WTC11 (cell line): ENCODE data around the gene MRPL23. TPM values are rescaled to one million over a fixed set of nuclear protein-coding genes. Genes with fewer than 3 reads are reported as not detected.

Source experiments
- ATAC-seq: fragments of 200-7000 bp; cut with Tn5 transposase; 2 replicates; pipeline ENCODE4 v1.10.0; 2021; ENCODE audit warnings: mild to moderate bottlenecking, moderate library complexity
- CTCF ChIA-PET: fragments of 300-600 bp; sonication (Branson Sonifier 250); formaldehyde crosslinking; loops from one replicate; lab custom pipeline; 2021; ENCODE audit warnings: antibody characterized with exemption; lab: Charles Lee
- POLR2A ChIA-PET: fragments of 350-600 bp; sonication (Branson Sonifier 250); formaldehyde crosslinking; loops from one replicate; lab custom pipeline; 2021; ENCODE audit warnings: antibody characterized with exemption; lab: Charles Lee
- DNase-seq: peaks from one replicate; pipeline ENCODE4 v3.0.0; 2021; ENCODE audit warnings: low spot score
- H3K27ac Mint-ChIP-seq: 2 replicates; pipeline ENCODE4 v1.8.0; 2021; ENCODE audit warnings: mixed read lengths
- H3K27me3 Mint-ChIP-seq: 2 replicates; pipeline ENCODE4 v1.8.0; 2021; ENCODE audit warnings: low read depth, mild to moderate bottlenecking, moderate library complexity, mixed read lengths
- H3K36me3 Mint-ChIP-seq: 2 replicates; pipeline ENCODE4 v1.8.0; 2021; ENCODE audit warnings: mixed read lengths
- H3K4me1 Mint-ChIP-seq: 2 replicates; pipeline ENCODE4 v1.8.0; 2022; ENCODE audit warnings: mixed read lengths
- H3K4me3 Mint-ChIP-seq: 2 replicates; pipeline ENCODE4 v1.8.0; 2021; ENCODE audit warnings: mild to moderate bottlenecking, moderate library complexity, mixed read lengths
- H3K9me3 Mint-ChIP-seq: 2 replicates; pipeline ENCODE4 v1.8.0; 2021; ENCODE audit warnings: mixed read lengths
- FOXK1 ChIP-seq: sonication (generic); formaldehyde crosslinking; IDR thresholded peaks from 2 replicates; pipeline ENCODE4 v1.8.0; 2022; ENCODE audit warnings: mild to moderate bottlenecking, moderate library complexity, missing genetic modification reagents
- GRHL2 ChIP-seq: fragments of 250-450 bp; sonication (Bioruptor Pico); IDR thresholded peaks from 2 replicates; pipeline ENCODE4 v1.8.0; 2022; ENCODE audit warnings: mild to moderate bottlenecking, moderate library complexity; ENCODE audit not compliant: insufficient replicate concordance, severe bottlenecking
- IRF2 ChIP-seq: sonication (generic); formaldehyde crosslinking; IDR thresholded peaks from 2 replicates; pipeline ENCODE4 v1.8.0; 2022; ENCODE audit warnings: low read depth, missing genetic modification reagents, borderline replicate concordance
- SMAD4 ChIP-seq: sonication (generic); formaldehyde crosslinking; IDR thresholded peaks from 2 replicates; pipeline ENCODE4 v1.8.0; 2022; ENCODE audit warnings: mild to moderate bottlenecking, missing genetic modification reagents
- TEAD1 ChIP-seq: sonication (generic); formaldehyde crosslinking; IDR thresholded peaks from 2 replicates; pipeline ENCODE4 v1.8.0; 2022; ENCODE audit warnings: mild to moderate bottlenecking, missing genetic modification reagents
- ZNF138 ChIP-seq: sonication (generic); formaldehyde crosslinking; conservative IDR thresholded peaks from 2 replicates; pipeline ENCODE4 v1.8.1; 2022; ENCODE audit warnings: mild to moderate bottlenecking, moderate library complexity, missing genetic modification reagents
- total RNA-seq: library from RNA; stranded (reverse); gene quantifications from 3 replicates; pipeline ENCODE4 v1.2.3, GENCODE V29; 2021
- TF ChIP-seq, protein P1 (sequence below): sonication (generic); formaldehyde crosslinking; IDR thresholded peaks from 2 replicates; pipeline ENCODE4 v1.8.1; 2023; ENCODE audit warnings: mild to moderate bottlenecking, missing genetic modification reagents, moderate library complexity
- TF ChIP-seq, protein P2 (sequence below): sonication (generic); formaldehyde crosslinking; IDR thresholded peaks from 2 replicates; pipeline ENCODE4 v1.8.0; 2023; ENCODE audit warnings: missing genetic modification reagents, mild to moderate bottlenecking, borderline replicate concordance
- TF ChIP-seq, protein P3 (sequence below): sonication (generic); formaldehyde crosslinking; IDR thresholded peaks from 2 replicates; pipeline ENCODE4 v1.8.1; 2022; ENCODE audit warnings: low read depth, missing genetic modification reagents, borderline replicate concordance
- TF ChIP-seq, protein P4 (sequence below): sonication (generic); formaldehyde crosslinking; IDR thresholded peaks from 2 replicates; pipeline ENCODE4 v1.8.1; 2022; ENCODE audit warnings: missing genetic modification reagents, borderline replicate concordance
- TF ChIP-seq, protein P5 (sequence below): sonication (generic); formaldehyde crosslinking; IDR thresholded peaks from 2 replicates; pipeline ENCODE4 v1.8.0; 2022; ENCODE audit warnings: missing genetic modification reagents
- TF ChIP-seq, protein P6 (sequence below): sonication (generic); formaldehyde crosslinking; IDR thresholded peaks from 2 replicates; pipeline ENCODE4 v1.8.0; 2023; ENCODE audit warnings: mild to moderate bottlenecking, missing genetic modification reagents

MRPL23 gene
- total RNA-seq, 1 experiment from 2014 or later = 73.0 TPM

DNA sequence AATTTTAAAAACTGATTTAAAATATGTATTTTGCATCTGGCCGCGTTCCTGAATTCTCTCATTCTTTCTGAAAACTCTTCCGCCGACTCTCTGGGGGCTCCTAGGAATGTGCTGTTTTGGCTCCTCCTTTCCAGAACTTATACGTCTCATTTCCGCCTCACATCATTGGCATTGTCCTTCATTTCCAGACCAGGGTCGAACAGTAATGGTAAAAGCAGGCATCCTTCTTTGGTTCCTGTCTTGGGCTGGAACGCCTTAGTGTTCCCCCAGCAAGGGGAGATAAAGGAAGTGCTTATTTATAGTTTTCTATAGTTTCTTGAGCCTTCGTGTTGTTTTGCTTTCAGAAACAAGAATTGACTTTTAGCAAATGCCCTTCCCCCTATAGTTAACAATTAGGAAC is 38.5 kb upstream of the MRPL23 start:
- no peak for DNase-seq
- Mint-ChIP-seq H3K9me3 (no peaks in the 10 kb centered on the region), H3K4me3 (no peak overlapping the region), H3K27ac (peak overlapping the region; percentile 21; the same call in 1 of the 2 replicates), H3K27me3 (peaks cover 2% of the 10 kb centered on the region; the same call in 1 of the 2 replicates), H3K4me1 (peaks cover 18% of the 10 kb centered on the region), H3K36me3 (no peaks in the 10 kb centered on the region)
- ChIA-PET CTCF (interaction anchor here (0.6 to 4.6 kb wide), 7 partner anchors 9 to 256 kb away, joined by 3 to 23 read pairs (median 4); no protein-coding TSS in a partner anchor), POLR2A (no interaction called here)
- no peak for TF ChIP-seq FOXK1 (CRISPR knock-in tag)
- TF ChIP-seq GRHL2 (CRISPR knock-in tag) = no peak
- TF ChIP-seq, protein P1, sequence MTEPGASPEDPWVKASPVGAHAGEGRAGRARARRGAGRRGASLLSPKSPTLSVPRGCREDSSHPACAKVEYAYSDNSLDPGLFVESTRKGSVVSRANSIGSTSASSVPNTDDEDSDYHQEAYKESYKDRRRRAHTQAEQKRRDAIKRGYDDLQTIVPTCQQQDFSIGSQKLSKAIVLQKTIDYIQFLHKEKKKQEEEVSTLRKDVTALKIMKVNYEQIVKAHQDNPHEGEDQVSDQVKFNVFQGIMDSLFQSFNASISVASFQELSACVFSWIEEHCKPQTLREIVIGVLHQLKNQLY (CRISPR knock-in tag) = no peak
- TF ChIP-seq IRF2 (CRISPR knock-in tag) = no peak
- TF ChIP-seq, protein P2, sequence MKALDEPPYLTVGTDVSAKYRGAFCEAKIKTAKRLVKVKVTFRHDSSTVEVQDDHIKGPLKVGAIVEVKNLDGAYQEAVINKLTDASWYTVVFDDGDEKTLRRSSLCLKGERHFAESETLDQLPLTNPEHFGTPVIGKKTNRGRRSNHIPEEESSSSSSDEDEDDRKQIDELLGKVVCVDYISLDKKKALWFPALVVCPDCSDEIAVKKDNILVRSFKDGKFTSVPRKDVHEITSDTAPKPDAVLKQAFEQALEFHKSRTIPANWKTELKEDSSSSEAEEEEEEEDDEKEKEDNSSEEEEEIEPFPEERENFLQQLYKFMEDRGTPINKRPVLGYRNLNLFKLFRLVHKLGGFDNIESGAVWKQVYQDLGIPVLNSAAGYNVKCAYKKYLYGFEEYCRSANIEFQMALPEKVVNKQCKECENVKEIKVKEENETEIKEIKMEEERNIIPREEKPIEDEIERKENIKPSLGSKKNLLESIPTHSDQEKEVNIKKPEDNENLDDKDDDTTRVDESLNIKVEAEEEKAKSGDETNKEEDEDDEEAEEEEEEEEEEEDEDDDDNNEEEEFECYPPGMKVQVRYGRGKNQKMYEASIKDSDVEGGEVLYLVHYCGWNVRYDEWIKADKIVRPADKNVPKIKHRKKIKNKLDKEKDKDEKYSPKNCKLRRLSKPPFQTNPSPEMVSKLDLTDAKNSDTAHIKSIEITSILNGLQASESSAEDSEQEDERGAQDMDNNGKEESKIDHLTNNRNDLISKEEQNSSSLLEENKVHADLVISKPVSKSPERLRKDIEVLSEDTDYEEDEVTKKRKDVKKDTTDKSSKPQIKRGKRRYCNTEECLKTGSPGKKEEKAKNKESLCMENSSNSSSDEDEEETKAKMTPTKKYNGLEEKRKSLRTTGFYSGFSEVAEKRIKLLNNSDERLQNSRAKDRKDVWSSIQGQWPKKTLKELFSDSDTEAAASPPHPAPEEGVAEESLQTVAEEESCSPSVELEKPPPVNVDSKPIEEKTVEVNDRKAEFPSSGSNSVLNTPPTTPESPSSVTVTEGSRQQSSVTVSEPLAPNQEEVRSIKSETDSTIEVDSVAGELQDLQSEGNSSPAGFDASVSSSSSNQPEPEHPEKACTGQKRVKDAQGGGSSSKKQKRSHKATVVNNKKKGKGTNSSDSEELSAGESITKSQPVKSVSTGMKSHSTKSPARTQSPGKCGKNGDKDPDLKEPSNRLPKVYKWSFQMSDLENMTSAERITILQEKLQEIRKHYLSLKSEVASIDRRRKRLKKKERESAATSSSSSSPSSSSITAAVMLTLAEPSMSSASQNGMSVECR (CRISPR knock-in tag) = no peak
- TF ChIP-seq, protein P3, sequence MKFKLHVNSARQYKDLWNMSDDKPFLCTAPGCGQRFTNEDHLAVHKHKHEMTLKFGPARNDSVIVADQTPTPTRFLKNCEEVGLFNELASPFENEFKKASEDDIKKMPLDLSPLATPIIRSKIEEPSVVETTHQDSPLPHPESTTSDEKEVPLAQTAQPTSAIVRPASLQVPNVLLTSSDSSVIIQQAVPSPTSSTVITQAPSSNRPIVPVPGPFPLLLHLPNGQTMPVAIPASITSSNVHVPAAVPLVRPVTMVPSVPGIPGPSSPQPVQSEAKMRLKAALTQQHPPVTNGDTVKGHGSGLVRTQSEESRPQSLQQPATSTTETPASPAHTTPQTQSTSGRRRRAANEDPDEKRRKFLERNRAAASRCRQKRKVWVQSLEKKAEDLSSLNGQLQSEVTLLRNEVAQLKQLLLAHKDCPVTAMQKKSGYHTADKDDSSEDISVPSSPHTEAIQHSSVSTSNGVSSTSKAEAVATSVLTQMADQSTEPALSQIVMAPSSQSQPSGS (CRISPR knock-in tag) = no peak
- TF ChIP-seq, protein P4, sequence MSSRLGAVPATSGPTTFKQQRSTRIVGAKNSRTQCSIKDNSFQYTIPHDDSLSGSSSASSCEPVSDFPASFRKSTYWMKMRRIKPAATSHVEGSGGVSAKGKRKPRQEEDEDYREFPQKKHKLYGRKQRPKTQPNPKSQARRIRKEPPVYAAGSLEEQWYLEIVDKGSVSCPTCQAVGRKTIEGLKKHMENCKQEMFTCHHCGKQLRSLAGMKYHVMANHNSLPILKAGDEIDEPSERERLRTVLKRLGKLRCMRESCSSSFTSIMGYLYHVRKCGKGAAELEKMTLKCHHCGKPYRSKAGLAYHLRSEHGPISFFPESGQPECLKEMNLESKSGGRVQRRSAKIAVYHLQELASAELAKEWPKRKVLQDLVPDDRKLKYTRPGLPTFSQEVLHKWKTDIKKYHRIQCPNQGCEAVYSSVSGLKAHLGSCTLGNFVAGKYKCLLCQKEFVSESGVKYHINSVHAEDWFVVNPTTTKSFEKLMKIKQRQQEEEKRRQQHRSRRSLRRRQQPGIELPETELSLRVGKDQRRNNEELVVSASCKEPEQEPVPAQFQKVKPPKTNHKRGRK (CRISPR knock-in tag) = no peak
- no peak for TF ChIP-seq TEAD1
- no peak for TF ChIP-seq ZNF138 (CRISPR knock-in tag)
- TF ChIP-seq, protein P5, sequence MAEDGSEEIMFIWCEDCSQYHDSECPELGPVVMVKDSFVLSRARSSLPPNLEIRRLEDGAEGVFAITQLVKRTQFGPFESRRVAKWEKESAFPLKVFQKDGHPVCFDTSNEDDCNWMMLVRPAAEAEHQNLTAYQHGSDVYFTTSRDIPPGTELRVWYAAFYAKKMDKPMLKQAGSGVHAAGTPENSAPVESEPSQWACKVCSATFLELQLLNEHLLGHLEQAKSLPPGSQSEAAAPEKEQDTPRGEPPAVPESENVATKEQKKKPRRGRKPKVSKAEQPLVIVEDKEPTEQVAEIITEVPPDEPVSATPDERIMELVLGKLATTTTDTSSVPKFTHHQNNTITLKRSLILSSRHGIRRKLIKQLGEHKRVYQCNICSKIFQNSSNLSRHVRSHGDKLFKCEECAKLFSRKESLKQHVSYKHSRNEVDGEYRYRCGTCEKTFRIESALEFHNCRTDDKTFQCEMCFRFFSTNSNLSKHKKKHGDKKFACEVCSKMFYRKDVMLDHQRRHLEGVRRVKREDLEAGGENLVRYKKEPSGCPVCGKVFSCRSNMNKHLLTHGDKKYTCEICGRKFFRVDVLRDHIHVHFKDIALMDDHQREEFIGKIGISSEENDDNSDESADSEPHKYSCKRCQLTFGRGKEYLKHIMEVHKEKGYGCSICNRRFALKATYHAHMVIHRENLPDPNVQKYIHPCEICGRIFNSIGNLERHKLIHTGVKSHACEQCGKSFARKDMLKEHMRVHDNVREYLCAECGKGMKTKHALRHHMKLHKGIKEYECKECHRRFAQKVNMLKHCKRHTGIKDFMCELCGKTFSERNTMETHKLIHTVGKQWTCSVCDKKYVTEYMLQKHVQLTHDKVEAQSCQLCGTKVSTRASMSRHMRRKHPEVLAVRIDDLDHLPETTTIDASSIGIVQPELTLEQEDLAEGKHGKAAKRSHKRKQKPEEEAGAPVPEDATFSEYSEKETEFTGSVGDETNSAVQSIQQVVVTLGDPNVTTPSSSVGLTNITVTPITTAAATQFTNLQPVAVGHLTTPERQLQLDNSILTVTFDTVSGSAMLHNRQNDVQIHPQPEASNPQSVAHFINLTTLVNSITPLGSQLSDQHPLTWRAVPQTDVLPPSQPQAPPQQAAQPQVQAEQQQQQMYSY (CRISPR knock-in tag) = no peak
- TF ChIP-seq, protein P6, sequence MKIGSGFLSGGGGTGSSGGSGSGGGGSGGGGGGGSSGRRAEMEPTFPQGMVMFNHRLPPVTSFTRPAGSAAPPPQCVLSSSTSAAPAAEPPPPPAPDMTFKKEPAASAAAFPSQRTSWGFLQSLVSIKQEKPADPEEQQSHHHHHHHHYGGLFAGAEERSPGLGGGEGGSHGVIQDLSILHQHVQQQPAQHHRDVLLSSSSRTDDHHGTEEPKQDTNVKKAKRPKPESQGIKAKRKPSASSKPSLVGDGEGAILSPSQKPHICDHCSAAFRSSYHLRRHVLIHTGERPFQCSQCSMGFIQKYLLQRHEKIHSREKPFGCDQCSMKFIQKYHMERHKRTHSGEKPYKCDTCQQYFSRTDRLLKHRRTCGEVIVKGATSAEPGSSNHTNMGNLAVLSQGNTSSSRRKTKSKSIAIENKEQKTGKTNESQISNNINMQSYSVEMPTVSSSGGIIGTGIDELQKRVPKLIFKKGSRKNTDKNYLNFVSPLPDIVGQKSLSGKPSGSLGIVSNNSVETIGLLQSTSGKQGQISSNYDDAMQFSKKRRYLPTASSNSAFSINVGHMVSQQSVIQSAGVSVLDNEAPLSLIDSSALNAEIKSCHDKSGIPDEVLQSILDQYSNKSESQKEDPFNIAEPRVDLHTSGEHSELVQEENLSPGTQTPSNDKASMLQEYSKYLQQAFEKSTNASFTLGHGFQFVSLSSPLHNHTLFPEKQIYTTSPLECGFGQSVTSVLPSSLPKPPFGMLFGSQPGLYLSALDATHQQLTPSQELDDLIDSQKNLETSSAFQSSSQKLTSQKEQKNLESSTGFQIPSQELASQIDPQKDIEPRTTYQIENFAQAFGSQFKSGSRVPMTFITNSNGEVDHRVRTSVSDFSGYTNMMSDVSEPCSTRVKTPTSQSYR = no peak
- no peak for TF ChIP-seq SMAD4 (CRISPR knock-in tag)
- no peak; the same call in 1 of the 2 replicates for ATAC-seq
